GM23338 (cell line): ENCODE measurements around the gene MAP1B. TPM values are rescaled to one million over a fixed set of nuclear protein-coding genes. Genes with fewer than 3 reads are reported as not detected.

Experiments
- ATAC-seq: fragments of 200-7000 bp; cut with Tn5 transposase; 3 replicates; pipeline ENCODE4 v1.9.1; 2020
- DNase-seq: peaks from one replicate; pipeline ENCODE4 v3.0.0-alpha.2; 2015; ENCODE audit warnings: low spot score
- H2AFZ ChIP-seq: fragments of 200-600 bp; sonication (generic); 2 replicates; pipeline ENCODE4 v1.8.0; 2016; ENCODE audit warnings: antibody characterized with exemption, mild to moderate bottlenecking, moderate library complexity
- H3F3A ChIP-seq: fragments of 200-600 bp; sonication (generic); replicated peaks from 2 replicates; pipeline ENCODE4 v1.8.0; 2017; ENCODE audit warnings: antibody characterized with exemption, mixed run types, low read depth
- H3K27ac ChIP-seq: fragments of 200-600 bp; sonication (generic); 2 replicates; pipeline ENCODE4 v1.6.1; 2016; ENCODE audit warnings: low read depth
- H3K27me3 ChIP-seq: fragments of 200-600 bp; sonication (generic); 2 replicates; pipeline ENCODE4 v1.8.0; 2016; ENCODE audit warnings: mild to moderate bottlenecking, mixed run types, moderate library complexity; ENCODE audit not compliant: insufficient read depth
- H3K36me3 ChIP-seq: fragments of 200-600 bp; sonication (generic); 2 replicates; pipeline ENCODE4 v1.8.0; 2016; ENCODE audit warnings: mild to moderate bottlenecking; ENCODE audit not compliant: insufficient read depth
- H3K4me1 ChIP-seq: fragments of 200-600 bp; sonication (generic); 2 replicates; pipeline ENCODE4 v1.8.0; 2016; ENCODE audit warnings: mild to moderate bottlenecking, moderate library complexity; ENCODE audit not compliant: insufficient read depth
- H3K4me2 ChIP-seq: fragments of 200-600 bp; sonication (generic); 2 replicates; pipeline ENCODE4 v1.7.1; 2017; ENCODE audit warnings: mixed run types
- H3K4me3 ChIP-seq: fragments of 200-600 bp; sonication (generic); 2 replicates; pipeline ENCODE4 v1.6.1; 2016; ENCODE audit warnings: mixed run types
- H3K79me2 ChIP-seq: fragments of 200-600 bp; sonication (generic); replicated peaks from 2 replicates; pipeline ENCODE4 v1.8.0; 2017; ENCODE audit warnings: mild to moderate bottlenecking; ENCODE audit not compliant: insufficient read depth
- H3K9me2 ChIP-seq: fragments of 200-600 bp; sonication (generic); 2 replicates; pipeline ENCODE4 v1.8.0; 2017; ENCODE audit not compliant: insufficient read depth
- H4K20me1 ChIP-seq: fragments of 200-600 bp; sonication (generic); replicated peaks from 2 replicates; pipeline ENCODE4 v1.8.0; 2017; ENCODE audit warnings: mild to moderate bottlenecking; ENCODE audit not compliant: insufficient read depth
- H3K27ac Mint-ChIP-seq: 2 replicates; pipeline ENCODE4 v1.8.0; 2020; ENCODE audit warnings: inconsistent platforms, mild to moderate bottlenecking, moderate library complexity, mixed read lengths
- H3K27me3 Mint-ChIP-seq: 3 replicates; pipeline ENCODE4 v1.8.0; 2022; ENCODE audit warnings: low read depth, mild to moderate bottlenecking, moderate library complexity, mixed read lengths, inconsistent platforms; ENCODE audit not compliant: insufficient read depth, poor library complexity
- H3K36me3 Mint-ChIP-seq: 3 replicates; pipeline ENCODE4 v1.8.0; 2021; ENCODE audit warnings: low read depth, mild to moderate bottlenecking, inconsistent platforms, moderate library complexity, mixed read lengths
- H3K4me1 Mint-ChIP-seq: 3 replicates; pipeline ENCODE4 v1.8.0; 2020; ENCODE audit warnings: mild to moderate bottlenecking, inconsistent platforms, mixed read lengths
- H3K4me3 Mint-ChIP-seq: 3 replicates; pipeline ENCODE4 v1.8.0; 2021; ENCODE audit warnings: moderate library complexity, mild to moderate bottlenecking, inconsistent platforms, mixed read lengths
- H3K9me3 Mint-ChIP-seq: 3 replicates; pipeline ENCODE4 v1.8.0; 2020; ENCODE audit warnings: moderate library complexity, mild to moderate bottlenecking, inconsistent platforms, mixed read lengths
- REST ChIP-seq: IDR thresholded peaks from one replicate; pipeline ENCODE4 v1.6.1; 2018; ENCODE audit warnings: antibody characterized with exemption; ENCODE audit not compliant: unreplicated experiment
- ZNF462 ChIP-seq: fragments of 250-450 bp; sonication (Bioruptor Pico); IDR thresholded peaks from 2 replicates; pipeline ENCODE4 v1.5.0; 2020; ENCODE audit warnings: mild to moderate bottlenecking, moderate library complexity
- polyA plus RNA-seq: library from polyadenylated mRNA; unstranded; fragments of >200 nt; fragmentation: Nextera tagmentation; extraction: Ambion mirVana; gene quantifications from 2 replicates; pipeline ENCODE4 v1.2.1, GENCODE V29; 2016
- total RNA-seq: library from RNA; depleted of rRNA; stranded (reverse); fragments of >200 nt; shearing (Covaris generic); gene quantifications from 2 replicates; pipeline ENCODE4 v1.2.3, GENCODE V29; 2014

Gene MAP1B
- total and polyA plus RNA-seq, 2 experiments from 2014 or later = 148 to 263 TPM

GRCh38 chr5:72121780-72122445, 14.6 kb downstream of the MAP1B start:
- Histone ChIP-seq H4K20me1 (no peaks in the 10 kb centered on the region; the same call in 1 of the 2 replicates), H3K79me2 (peaks cover 76% of the 10 kb centered on the region), H3K9me2 (no peaks in the 10 kb centered on the region), H3K4me2 (peak overlapping the region; percentile 41), H3F3A (no peaks in the 10 kb centered on the region), H3K36me3 (peaks cover under 1% of the 10 kb centered on the region; the same call in 1 of the 2 replicates), H3K27ac (peak overlapping the region; percentile 64), H3K4me3 (peak overlapping the region; percentile 16; the same call in 1 of the 2 replicates), H3K27me3 (no peaks in the 10 kb centered on the region), H2AFZ (no peak overlapping the region), H3K4me1 (peaks cover 61% of the 10 kb centered on the region)
- ATAC-seq (peak; percentile 88), DNase-seq (peak; percentile 54)
- TF ChIP-seq REST (no peak), ZNF462 (no peak)
- H3K9me3 Mint-ChIP-seq = no peaks in the 10 kb centered on the region
- peaks cover 51% of the 10 kb centered on the region for H3K36me3 Mint-ChIP-seq
- peak overlapping the region; percentile 82 for H3K27ac Mint-ChIP-seq
- H3K4me1 Mint-ChIP-seq = peaks cover 60% of the 10 kb centered on the region
- H3K4me3 Mint-ChIP-seq = peak overlapping the region; percentile 56
- peaks cover 2% of the 10 kb centered on the region for H3K27me3 Mint-ChIP-seq
